Measurements from ENCODE around the gene CDH13.

GRCh38 chr16:82891424-82891823, 264.7 kb downstream of the CDH13 start:
- no peak for TF ChIP-seq CBX3 (IDR thresholded peaks at IDR 0.05; ENCODE audit: borderline replicate concordance, low read depth)
- TF ChIP-seq EZH2 (IDR thresholded peaks at IDR 0.05; ENCODE audit: borderline replicate concordance, control insufficient read depth, low read depth, low read length): no peak
- TF ChIP-seq CTCF (IDR thresholded peaks at IDR 0.05 in 2 of 3, conservative IDR thresholded peaks at IDR 0.05 in 1 of 3; ENCODE audit: control insufficient read depth in 2 of 3, extremely low read depth in 1 of 3, insufficient read depth in 1 of 3, low read depth in 3 of 3, low read length in 3 of 3): no peak
- no peak for TF ChIP-seq SMC3 (IDR thresholded peaks at IDR 0.05; ENCODE audit: borderline replicate concordance, low read length)
- no peak for TF ChIP-seq NRF1 (conservative IDR thresholded peaks at IDR 0.05; ENCODE audit: low read depth, low read length)
- TF ChIP-seq SP1 (IDR thresholded peaks at IDR 0.05; ENCODE audit: low read depth, low read length): no peak
